Esophagus squamous epithelium (tissue), 5 donors: ENCODE results near the gene CENPC. TPM values are rescaled to one million over a fixed set of nuclear protein-coding genes. Genes with fewer than 3 reads are reported as not detected.

Experiments
- DNase-seq: peaks from one replicate; lab custom pipeline; 2025; lab: John Stamatoyannopoulos, UW
- H3K27ac ChIP-seq, 4 donors: fragments of 200-600 bp; sonication (generic); one replicate each; pipeline ENCODE4 v1.5.1; 2016 to 2019; ENCODE audit warnings: mild to moderate bottlenecking in 1 of 4
- H3K27me3 ChIP-seq, 4 donors: fragments of 200-600 bp; sonication (generic); 1 replicate in 3 of 4; 2 replicates in 1 of 4; pipeline versions ENCODE4 v1.5.1 to v1.6.0; 2017 to 2021; ENCODE audit warnings: antibody characterized with exemption in 1 of 4
- H3K36me3 ChIP-seq, 3 donors: fragments of 200-600 bp; sonication (generic); one replicate each; pipeline ENCODE4 v1.5.1; 2016 to 2019
- H3K4me1 ChIP-seq, 3 donors: fragments of 200-600 bp; sonication (generic); one replicate each; pipeline ENCODE4 v1.5.1; 2017 to 2019
- H3K4me3 ChIP-seq, 4 donors: fragments of 200-600 bp; sonication (generic); 1 replicate in 3 of 4; 2 replicates in 1 of 4; pipeline ENCODE4 v1.5.1; 2016 to 2019; ENCODE audit warnings: mild to moderate bottlenecking in 2 of 4, moderate library complexity in 1 of 4
- H3K9me3 ChIP-seq, 3 donors: fragments of 200-600 bp; sonication (generic); one replicate each; pipeline ENCODE4 v1.5.1; 2016 to 2019
- POLR2A ChIP-seq, 4 donors: fragments of 450-650 bp; IDR thresholded peaks; one replicate each; pipeline ENCODE4 v1.6.1; 2017; ENCODE audit warnings: antibody characterized with exemption in 4 of 4, mild to moderate bottlenecking in 4 of 4, moderate library complexity in 3 of 4
- WGBS, 2 donors: methylation state at CpG; one replicate each; pipeline ENCODE4 v1.1.5; 2018; 5-methylcytosine and 5-hydroxymethylcytosine counted together
- intact Hi-C: fragments of 100-400 bp; cut with DNase I; formaldehyde crosslinking; loops from one replicate; pipeline ENCODE4 v1.15.0; 2022
- small RNA-seq, 4 donors: library from RNA; depleted of rRNA; stranded (forward); fragments of <200 nt; gene quantifications; one replicate each; pipeline ENCODE3, GENCODE V24; 2016
- total RNA-seq, 4 donors: library from RNA; depleted of rRNA; stranded (reverse); fragments of >200 nt; gene quantifications; one replicate each; pipeline ENCODE4 v1.1.0, GENCODE V29; 2016
- TF ChIP-seq, protein P1 (sequence below), 6 experiments: fragments of 450-650 bp in 4 of 6; fragments of 200-600 bp in 2 of 6; sonication (generic) in 2 of 6; IDR thresholded peaks; one replicate each; pipeline ENCODE4 v1.5.1; 2016 to 2019; ENCODE audit warnings: antibody characterized with exemption in 6 of 6, mild to moderate bottlenecking in 4 of 6, moderate library complexity in 4 of 6
- donor health status: DM: yes; HTN: yes; CAD: no.

Gene CENPC
- total RNA-seq, 4 donors from 2014 or later: 11.8 to 30.1 (median 16.5) TPM

DNA sequence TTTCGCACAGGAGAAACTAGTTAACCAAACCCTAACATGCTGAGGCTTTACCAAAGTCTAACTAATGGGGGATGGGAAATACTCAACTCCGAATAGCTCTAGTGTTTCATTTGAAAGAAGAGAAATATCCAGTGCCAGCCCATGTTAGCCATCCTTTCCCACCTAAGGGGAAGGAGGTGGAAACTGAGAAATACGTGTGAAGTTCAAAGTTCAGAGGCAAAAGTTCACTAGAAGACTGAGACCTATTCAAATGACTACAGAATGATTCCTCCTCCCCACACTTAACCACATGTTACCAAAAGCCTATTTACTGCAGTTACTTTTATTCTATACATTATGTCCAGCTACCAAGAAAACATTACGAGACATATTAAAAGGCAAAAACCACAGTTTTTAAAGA, 106.3 kb downstream of the CENPC start:
- H3K36me3 ChIP-seq: peaks cover 0 to 16% (median 0%) of the 10 kb centered on the region in 3 donors
- DNase-seq: no peak
- H3K9me3 ChIP-seq: no peaks in the 10 kb centered on the region
- intact Hi-C loops: no loop called here
- no peak overlapping the region for H3K4me3 ChIP-seq
- no peak for TF ChIP-seq POLR2A (IDR thresholded peaks at IDR 0.05)
- TF ChIP-seq, protein P1, sequence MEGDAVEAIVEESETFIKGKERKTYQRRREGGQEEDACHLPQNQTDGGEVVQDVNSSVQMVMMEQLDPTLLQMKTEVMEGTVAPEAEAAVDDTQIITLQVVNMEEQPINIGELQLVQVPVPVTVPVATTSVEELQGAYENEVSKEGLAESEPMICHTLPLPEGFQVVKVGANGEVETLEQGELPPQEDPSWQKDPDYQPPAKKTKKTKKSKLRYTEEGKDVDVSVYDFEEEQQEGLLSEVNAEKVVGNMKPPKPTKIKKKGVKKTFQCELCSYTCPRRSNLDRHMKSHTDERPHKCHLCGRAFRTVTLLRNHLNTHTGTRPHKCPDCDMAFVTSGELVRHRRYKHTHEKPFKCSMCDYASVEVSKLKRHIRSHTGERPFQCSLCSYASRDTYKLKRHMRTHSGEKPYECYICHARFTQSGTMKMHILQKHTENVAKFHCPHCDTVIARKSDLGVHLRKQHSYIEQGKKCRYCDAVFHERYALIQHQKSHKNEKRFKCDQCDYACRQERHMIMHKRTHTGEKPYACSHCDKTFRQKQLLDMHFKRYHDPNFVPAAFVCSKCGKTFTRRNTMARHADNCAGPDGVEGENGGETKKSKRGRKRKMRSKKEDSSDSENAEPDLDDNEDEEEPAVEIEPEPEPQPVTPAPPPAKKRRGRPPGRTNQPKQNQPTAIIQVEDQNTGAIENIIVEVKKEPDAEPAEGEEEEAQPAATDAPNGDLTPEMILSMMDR (IDR thresholded peaks at IDR 0.05): no peak
- no peaks in the 10 kb centered on the region for H3K4me1 ChIP-seq
- H3K27me3 ChIP-seq: no peaks in the 10 kb centered on the region
- WGBS, 2 donors: 91 to 94% methylated on average over 4 of the region's 4 CpGs
- no peak overlapping the region for H3K27ac ChIP-seq

DNA sequence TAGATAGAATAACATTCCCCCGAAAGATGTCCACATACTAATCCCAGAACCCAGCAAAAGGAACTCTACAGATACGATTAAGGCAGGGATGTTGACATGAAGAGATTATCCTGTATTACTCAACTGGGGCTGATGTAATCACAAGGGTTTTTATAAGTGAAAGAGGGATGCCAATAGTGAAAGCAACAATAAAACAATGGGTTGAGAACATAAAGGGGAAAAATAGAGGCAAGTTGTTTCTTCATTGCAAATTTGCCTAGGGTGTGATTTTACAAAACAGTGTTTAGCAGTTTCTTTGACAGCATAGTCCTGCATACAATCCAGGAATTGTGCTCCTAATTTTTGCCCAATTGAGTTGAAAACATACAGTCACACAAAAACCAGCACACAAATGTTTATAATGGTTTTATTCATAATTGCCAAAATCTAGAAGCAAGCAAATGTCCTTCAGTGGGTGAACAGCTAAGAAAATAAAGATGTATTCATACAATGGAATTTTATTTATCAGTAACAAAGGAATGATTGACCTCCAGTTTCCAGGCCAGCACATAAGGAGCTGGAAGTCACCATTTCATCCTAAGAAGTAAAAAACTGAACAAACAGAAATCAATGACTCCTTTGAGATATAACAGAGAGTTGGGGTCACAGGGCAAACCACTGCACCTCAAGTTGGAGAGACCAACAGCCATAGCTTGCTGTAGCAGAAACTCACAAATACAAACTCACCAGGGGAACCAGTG, 107.2 kb downstream of the CENPC start:
- WGBS, 2 donors: 39 to 41% methylated on average over 2 of the region's 2 CpGs
- DNase-seq: no peak
- intact Hi-C loops: no loop called here
- no peak for TF ChIP-seq POLR2A (IDR thresholded peaks at IDR 0.05)
- TF ChIP-seq, protein P1 (IDR thresholded peaks at IDR 0.05): no peak
- Histone ChIP-seq H3K27ac (no peak overlapping the region), H3K4me1 (no peaks in the 10 kb centered on the region), H3K4me3 (no peak overlapping the region), H3K9me3 (no peaks in the 10 kb centered on the region), H3K36me3 (peaks cover 0 to 16% (median 0%) of the 10 kb centered on the region in 3 donors), H3K27me3 (no peaks in the 10 kb centered on the region)

DNA sequence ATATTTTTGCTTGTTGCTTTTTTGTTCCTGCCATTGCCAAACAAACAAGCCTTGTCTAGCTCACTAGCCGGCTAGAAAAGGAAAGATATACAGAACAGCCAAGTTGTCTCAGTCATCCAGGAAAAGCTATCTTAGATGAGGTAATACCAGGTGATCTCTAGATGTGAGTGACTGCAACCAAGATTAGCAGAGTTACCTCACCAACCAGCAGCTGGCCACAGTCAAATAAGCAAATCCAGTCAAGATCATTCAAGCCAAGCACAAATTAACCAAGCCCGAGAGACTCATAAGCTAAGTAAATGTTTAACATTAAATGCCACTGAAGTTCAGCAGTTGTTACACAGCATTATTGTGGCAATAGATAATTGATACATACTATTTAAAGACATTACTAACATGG, 108.6 kb downstream of the CENPC start:
- no peak overlapping the region for H3K4me3 ChIP-seq
- H3K4me1 ChIP-seq: no peaks in the 10 kb centered on the region
- peaks cover 0 to 9% (median 0%) of the 10 kb centered on the region in 3 donors for H3K36me3 ChIP-seq
- no peaks in the 10 kb centered on the region for H3K9me3 ChIP-seq
- WGBS, 2 donors: 68 to 85% methylated on average over 2 of the region's 2 CpGs
- no peaks in the 10 kb centered on the region for H3K27me3 ChIP-seq
- TF ChIP-seq, protein P1 (IDR thresholded peaks at IDR 0.05): no peak
- no peak for TF ChIP-seq POLR2A (IDR thresholded peaks at IDR 0.05)
- intact Hi-C loops: no loop called here
- no peak overlapping the region for H3K27ac ChIP-seq
- DNase-seq: no peak

DNA sequence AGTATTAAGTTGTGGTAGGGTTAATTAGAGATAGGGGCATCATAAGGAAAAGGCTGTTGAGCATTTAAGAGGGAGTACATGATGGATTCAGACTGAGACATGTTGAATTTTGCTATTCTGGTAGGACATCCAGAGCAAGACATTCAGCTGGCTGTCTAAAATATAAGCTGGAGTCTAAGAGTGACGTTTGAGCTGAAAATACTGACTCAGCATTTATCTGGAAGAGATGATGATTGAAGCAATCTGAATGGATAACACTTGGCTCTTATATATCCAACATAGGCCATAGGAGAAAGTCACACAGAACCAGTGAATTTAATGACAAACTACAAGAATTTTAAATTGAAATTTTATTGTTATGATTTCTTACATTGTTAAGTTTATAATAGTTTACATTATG, 114.3 kb downstream of the CENPC start:
- intact Hi-C loops: no loop called here
- H3K27ac ChIP-seq: no peak overlapping the region
- H3K4me1 ChIP-seq: no peaks in the 10 kb centered on the region
- no peaks in the 10 kb centered on the region for H3K27me3 ChIP-seq
- no peak for DNase-seq
- no peak overlapping the region for H3K4me3 ChIP-seq
- no peaks in the 10 kb centered on the region for H3K36me3 ChIP-seq
- 25 to 53% methylated on average over 1 of the region's 1 CpG for WGBS, 2 donors
- no peaks in the 10 kb centered on the region for H3K9me3 ChIP-seq
- TF ChIP-seq, protein P1 (IDR thresholded peaks at IDR 0.05): no peak
- no peak for TF ChIP-seq POLR2A (IDR thresholded peaks at IDR 0.05)

DNA sequence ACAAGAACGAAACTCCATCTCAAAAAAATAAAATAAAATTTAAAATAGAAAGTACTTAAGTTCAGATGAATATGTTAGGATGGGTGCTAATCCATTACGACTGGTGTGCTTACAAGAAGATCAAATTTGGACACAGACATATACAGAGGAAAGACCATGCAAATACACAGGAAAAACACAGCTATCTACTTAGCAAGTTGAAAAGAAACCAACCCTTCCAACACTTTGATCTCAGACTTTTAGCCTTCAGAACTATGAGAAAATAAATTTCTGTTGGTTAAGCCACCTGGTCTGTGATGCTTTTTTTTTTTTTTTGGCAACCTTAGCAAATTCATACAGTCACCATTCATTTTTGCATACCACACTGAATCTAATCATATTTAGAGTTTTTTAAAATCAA, 116.5 kb downstream of the CENPC start:
- intact Hi-C loops: no loop called here
- Histone ChIP-seq H3K36me3 (no peaks in the 10 kb centered on the region), H3K27me3 (no peaks in the 10 kb centered on the region), H3K27ac (no peak overlapping the region), H3K9me3 (no peaks in the 10 kb centered on the region), H3K4me1 (no peaks in the 10 kb centered on the region), H3K4me3 (no peak overlapping the region)
- TF ChIP-seq, protein P1 (IDR thresholded peaks at IDR 0.05): no peak
- no peak for TF ChIP-seq POLR2A (IDR thresholded peaks at IDR 0.05)
- no peak for DNase-seq
- 67 to 69% methylated on average over 2 of the region's 2 CpGs for WGBS, 2 donors

Small RNA genes within 50 kb of the gene (small RNA-seq; reads per million reads assigned to genes)
- gene RNA5SP527: 0 reads per million in 4 donors
- gene RNU1-63P: 0 to 0.30 (median 0) reads per million in 4 donors

Other genes starting within 250 kb of the CENPC start
- 1 to 10 TPM in 1 of 4 donors, not detected in 3; 1.7 TPM for gene STAP1, start 13.2 kb upstream of the CENPC start, total RNA-seq
- gene UBA6, start 155.7 kb upstream of the CENPC start, total RNA-seq: 100 to 1,000 TPM in 1 of 4 donors, 10 to 100 TPM in 3; 51.5 to 103 (median 87.8) TPM
- gene GNRHR, start 208.9 kb upstream of the CENPC start, total RNA-seq: 1 to 10 TPM in 1 of 4 donors, under 1 TPM in 3; 0.19 to 1.2 (median 0.51) TPM